Ureter (tissue), 1 donor: ENCODE data around the gene BHMT2. TPM values are rescaled to one million over a fixed set of nuclear protein-coding genes. Genes with fewer than 3 reads are reported as not detected.

ENCODE experiments used
- DNase-seq: peaks from one replicate; pipeline ENCODE4 v3.0.0-alpha.2; 2020; ENCODE audit warnings: low spot score
- total RNA-seq: library from RNA; stranded (reverse); gene quantifications from one replicate; pipeline ENCODE4 v1.2.4, GENCODE V29; 2023
- donor health status: DM: yes; HTN: yes; CAD: no.

The BHMT2 gene
- total RNA-seq, 1 donor from 2014 or later, result 18.3 TPM

- no peak for DNase-seq
Measured at GRCh38 chr5:79122973-79123372, 53.4 kb downstream of the BHMT2 start.

DNA sequence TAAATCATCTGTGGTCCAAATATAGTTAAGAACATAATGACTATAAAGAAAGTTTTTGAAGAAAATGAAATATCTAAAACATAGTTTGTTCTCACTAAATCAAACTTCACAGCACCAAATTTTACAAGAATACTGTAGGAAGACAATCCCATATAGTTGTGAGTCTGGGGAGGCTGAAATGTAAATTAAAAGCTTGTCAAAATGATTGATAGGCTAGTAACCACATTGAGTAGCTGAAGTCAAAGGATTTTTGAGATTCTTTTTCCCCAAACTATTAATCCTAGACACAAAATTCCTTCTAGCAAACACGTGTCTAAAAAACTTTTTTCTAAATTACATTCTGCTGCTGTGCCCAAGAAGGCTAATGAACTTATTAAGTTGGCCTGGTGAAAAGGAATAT lies 55.0 kb downstream of the BHMT2 start:
- DNase-seq, result no peak

DNA sequence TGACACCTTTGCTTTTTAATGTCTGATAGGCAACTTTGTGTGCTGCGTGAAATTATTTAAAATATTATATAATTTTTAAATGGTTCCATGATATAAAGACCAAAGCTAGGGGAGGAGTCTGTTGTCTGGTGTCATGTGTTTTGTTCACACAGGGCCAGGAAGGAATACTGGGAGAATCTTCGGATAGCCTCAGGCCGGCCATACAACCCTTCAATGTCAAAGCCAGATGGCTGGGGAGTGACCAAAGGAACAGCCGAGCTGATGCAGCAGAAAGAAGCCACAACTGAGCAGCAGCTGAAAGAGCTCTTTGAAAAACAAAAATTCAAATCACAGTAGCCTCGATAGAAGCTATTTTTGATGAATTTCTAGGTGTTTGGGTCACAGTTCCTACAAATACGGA lies 61.2 kb downstream of the BHMT2 start:
- no peak for DNase-seq

DNA sequence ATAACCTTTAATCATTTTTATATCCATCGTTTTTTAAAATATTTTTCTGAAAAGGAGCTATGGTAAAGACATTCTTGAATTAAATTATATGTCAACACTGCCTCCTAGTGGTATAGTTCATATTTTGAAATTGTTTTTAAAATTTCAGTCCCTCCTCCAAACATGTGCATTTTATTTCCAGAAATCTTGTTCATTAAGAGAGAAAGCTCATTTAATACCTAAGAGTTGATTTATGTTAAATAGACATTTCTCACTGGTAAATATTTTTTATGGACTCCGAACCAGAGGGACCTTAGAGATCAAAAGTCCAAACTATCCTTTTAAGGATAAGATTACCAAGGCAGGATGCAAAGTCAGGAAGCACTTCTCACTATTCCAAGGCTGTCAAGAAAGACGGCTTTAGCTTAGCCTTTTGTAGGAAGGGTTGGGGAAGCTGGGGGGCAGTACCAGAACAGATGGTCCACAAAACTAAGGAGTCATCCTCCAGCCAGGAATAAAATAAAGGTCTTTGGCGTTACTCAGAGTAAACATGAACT lies 63.6 kb downstream of the BHMT2 start:
- DNase-seq, result no peak

GRCh38 chr5:79133657-79134451 lies 64.3 kb downstream of the BHMT2 start:
- DNase-seq, result peak; percentile 73

GRCh38 chr5:79135790-79136553 lies 66.4 kb downstream of the BHMT2 start:
- no peak for DNase-seq

DNA sequence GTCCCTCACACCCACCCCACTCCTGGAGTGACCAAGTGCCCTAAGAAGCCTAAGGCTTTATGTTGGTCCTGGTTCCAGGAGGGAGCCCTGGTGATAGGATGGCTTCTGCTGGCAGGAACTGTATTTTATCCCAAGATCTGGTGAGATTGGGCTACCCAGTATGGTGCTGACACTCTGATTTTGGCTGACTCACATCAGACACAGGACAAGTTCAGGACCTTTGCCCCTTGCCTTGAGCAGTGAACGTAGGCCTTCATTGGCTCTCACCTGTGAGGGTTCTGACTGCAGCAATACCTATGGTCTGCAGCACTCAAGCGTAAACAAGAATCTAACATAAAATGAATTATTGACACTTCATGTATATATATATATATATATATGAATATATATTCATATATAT lies 67.1 kb downstream of the BHMT2 start:
- DNase-seq, result no peak

Other genes starting within 250 kb of the BHMT2 start
- gene ARSB, start 84.5 kb upstream of the BHMT2 start, total RNA-seq, result 9.9 TPM
- 3.8 TPM for gene DMGDH, start 93 bp upstream of the BHMT2 start, total RNA-seq
- 8.7 TPM for gene BHMT, start 42.0 kb downstream of the BHMT2 start, total RNA-seq
- gene JMY, start 166.4 kb downstream of the BHMT2 start, total RNA-seq, result 16.0 TPM